NCI-H345 treated with DMSO at 0.1 percent for 48 hours (cell line): ENCODE measurements around the gene DYRK3.

Experiments used
- DNase-seq: peaks from one replicate; lab custom pipeline; 2025; ENCODE audit not compliant: unreplicated experiment; lab: John Stamatoyannopoulos, UW

DYRK3 gene

DNA sequence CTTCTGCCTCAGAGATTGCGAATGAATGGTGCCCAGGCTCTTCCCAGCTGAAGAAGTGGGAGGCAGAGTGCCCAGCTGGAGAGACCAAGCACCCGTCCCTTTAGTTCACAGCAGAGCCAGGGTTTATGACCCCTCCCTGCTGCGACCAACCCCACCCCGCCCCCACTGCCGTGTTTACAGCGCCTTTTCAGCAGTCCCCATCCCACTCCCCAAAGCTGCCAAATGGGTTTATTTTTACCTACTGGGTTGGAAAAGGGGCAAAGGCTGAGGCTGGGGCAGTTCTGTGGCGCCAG, 23.6 kb downstream of the DYRK3 start:
- DNase-seq: no peak

DNA sequence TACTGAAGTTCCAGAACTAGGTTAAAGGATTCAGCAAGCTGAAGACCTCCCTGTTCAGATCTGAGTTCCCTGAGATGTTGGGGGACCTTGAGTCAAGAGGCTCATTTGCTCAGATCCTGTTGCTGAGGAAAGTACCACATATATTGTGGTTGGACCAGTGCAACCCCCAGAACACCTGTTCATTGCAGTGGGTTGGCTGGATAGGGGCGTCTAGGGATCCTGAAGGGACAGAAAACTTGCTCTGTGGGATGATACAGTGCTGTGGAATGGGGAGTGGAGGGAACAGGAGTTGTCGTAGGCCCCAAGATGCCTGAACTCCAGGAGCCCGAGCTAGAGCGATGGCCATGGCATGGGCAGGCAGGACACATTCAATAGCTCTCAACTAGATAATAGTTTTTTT, 24.8 kb downstream of the DYRK3 start:
- no peak for DNase-seq

DNA sequence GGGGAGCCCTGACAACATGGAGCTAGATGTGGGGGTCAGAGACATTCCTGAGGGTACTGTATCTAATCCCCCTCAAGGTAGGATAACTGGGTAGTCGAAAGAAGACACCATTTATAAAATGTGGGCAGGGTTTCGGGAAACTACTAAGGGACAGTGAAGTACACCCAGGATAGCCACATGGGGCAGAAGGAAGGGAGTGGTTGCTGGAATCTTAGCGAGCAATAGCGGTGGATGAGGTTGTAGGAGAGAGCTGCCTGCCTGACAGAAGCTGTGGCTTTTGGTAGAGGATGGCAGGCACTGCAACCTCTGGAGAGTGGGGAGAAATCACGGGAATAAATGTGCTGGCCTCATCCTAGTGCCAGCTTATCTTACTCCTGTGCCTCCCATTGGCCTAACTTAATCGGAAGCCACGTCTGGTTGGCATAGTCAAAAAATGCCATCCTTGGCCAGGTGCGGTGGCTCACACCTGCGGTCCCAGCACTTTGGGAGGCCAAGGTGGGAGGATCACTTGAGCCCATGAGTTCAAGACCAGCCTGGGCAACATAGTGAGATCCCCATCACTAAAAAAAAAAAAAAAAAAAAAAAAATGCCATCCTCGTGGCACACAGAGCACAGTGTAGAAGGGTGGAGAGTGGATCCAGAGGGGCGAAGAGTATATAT, 26.0 kb downstream of the DYRK3 start:
- DNase-seq: no peak

DNA sequence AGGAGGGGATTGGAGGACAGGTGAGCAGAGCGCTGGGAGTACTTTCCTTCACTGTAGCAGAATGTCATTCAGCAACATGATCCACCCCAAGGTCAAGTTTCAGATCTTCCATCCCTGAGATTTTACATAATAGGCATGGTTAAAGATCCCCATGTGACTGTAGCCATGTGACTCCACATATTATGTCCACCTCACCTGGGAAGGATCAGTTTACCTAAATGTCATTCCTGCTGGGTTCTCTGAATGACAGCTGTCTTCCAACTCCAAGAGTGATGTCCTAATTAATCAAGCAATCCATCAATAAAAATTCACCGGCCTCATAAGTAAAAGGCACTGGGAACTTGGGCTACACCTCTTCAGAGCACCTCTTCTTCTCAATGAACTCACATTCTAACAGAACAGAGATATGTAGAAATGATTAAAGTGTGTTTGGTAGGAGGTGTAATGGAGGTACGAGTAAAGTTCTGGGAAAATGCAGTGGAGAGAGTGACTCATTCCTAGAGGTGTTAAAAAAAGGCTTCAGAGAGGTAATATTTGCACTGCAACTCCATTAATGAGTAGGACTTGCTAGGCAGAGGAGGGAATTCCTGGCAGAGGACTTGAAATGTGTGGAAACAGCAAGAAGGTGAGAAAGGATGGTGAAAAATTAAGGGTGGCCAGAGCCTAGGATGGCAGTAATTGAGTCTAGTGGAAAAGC, 27.2 kb downstream of the DYRK3 start:
- DNase-seq: no peak

DNA sequence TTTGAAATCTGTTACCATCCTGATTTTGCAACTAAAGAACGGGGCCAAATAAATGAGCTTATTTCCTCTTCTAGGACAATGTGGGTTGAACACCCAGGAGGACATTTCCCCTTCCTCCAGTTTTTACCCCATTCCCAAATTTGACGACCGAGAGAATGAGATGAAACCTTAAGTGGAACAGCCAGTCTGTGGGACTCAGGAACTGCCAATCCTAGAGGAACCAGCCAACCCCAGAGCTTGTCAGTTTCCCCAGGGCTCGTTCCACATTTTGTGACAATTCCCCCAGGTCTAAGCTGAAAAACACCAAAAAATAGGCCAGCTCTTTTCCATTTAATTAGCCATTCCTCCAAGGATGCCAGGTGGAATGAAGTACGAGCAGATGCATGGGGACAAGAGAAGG, 28.0 kb downstream of the DYRK3 start:
- no peak for DNase-seq

DNA sequence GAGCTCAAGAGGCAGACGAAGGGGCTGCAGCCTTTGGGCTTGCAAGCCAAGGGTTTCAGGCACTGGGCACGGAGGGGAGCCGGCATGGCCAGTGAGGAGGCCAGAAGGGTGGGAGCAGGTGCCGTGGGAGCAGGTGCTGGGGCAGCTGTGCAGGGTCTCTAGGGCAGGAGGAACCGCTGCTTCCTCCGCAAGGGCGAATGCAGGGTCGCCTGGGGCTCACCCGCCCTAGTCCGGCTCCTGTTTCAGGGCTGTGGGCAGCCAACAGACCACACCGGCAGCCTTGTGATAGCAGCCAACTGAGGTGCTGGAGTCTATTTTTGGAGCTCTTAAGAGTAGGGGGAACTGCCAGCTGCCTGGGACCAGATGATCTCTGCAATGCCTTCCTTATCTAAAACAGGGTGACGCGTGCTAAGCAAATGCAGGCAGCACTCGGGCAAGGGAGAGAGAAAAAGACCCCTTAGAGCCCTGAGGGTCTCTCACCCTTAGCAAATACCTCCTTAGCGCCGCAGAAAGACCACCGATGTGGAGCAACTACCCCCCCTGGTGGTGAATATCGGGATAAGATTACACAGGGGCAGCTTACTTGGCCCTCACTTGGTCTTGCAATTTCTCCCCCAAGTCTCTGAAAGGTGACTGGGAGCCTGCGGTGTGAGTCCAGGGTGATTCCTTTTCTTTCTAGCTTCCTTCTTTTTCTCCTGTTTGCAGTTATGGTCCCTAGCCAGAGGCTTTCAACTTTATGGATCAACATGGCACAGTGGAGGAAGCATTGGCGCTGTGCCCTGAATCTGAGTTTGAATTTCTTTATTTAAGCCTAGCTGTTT, 28.7 kb downstream of the DYRK3 start:
- DNase-seq: peak; percentile 46

DNA sequence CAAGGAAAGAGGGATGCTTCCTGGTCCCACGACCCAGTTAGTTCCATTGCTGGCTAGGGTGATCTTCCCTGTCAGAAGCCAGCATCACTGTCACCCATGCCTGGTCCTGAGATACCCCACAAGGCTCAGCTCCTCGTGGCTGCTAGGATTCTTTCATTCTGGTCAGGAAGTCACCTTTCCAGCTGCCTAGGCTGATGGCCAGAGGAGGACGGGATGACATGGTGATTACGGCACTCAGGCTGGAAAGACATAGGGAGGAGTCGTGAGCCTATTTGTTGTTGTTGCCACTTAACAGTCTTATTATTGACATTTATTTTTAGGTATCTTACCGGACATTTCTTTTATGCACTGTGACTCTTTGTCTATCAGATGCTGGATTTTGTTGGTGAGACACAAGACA, 29.4 kb downstream of the DYRK3 start:
- DNase-seq: no peak

DNA sequence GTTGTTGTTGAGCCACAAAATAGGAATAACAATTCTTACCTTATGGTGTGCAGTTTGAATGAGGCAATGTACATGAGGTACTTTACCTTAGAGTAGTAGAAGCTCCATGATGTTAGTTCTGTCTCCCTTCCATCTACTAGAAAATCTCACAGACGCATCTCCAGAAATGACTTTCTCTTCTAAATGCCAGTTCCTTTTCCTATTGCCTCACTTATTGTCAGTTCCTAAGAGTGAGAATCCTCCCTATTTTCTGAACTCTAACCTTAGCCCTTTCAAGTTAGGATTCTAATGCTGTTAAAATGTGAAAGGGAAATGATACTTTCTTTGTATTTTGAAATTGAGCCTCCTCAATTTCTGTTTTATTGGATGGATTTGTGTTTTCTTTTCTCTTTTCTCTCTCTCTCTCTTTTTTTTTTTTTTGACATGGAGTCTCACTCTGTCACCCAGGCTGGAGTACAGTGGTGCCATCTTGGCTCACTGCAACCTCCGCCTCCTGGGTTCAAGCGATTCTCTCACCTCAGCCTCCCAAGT, 30.8 kb downstream of the DYRK3 start:
- no peak for DNase-seq

DNA sequence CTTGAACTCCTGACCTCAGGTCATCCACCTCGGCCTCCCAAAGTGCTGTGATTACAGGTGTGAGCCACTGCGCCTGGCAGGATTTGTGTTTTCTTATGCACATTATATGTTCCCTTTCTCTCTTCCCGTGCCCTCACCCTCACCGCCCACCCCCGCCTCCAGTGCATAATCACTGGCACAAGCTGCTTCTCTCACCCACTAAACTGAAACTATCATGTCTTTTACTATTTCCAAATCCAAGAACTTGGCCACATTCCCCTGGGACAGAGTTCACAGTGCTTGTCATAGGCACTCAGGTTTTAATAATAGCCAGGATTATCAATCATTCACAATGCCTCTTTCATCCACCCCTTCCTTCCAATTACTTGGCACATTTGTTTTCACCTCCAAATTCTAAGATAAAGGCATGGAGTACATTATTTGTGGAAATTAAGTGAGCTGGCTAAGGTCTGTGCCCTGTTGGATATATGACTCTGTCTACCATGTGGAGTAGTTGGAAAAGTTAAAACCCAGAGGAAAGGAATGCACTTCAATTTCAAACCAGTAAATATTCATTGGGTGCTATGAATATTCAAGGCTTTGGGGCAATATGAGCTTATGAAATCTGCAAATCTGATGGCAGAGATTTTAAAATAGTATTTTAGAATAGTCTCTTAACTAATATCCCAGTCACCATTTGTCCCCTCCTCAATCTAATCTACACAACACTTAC, 31.8 kb downstream of the DYRK3 start:
- no peak for DNase-seq

DNA sequence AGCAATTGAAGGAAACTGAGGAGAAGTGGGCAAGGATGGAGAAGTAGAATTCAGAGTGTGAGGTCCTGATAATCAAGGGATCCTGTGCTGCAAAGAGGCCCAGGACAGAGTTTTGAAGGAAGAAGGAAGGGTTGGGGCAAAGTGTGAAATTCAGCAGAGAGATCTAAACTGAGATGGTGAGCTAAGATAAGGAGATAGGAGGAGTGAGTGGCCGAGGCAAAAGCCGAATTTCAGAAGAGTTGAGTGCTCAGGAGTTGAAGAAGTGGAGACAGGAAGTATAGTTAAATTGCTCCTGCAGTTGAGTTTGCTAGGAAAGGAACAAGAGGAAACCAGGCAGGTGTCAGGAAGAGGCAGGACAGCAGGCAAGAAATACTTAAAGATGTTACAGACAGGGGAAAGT, 33.0 kb downstream of the DYRK3 start:
- no peak for DNase-seq

DNA sequence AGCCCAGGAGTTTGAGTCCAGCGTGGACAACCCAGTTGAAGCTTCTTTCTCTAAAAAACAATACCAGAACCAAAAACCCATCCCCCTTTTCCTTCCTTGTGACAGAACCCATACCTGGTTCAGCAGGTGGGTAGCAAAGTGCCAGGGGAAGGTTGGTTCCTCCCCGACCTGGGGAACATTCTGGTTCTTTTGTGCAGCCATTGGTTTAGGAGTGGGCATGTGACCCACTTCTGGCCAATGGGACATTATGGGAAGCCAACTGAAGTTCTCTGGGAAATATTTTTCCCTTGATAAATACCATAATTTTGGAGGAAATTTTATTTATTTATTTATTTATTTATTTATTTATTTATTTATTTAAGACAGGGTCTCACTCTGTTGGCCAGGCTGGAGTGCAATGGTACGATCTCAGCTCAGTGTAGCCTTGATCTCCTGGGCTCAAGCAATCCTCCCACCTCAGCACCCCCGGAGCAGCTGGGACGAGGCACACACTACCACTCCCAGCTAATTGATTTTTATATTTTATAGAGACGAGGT, 33.6 kb downstream of the DYRK3 start:
- no peak for DNase-seq

DNA sequence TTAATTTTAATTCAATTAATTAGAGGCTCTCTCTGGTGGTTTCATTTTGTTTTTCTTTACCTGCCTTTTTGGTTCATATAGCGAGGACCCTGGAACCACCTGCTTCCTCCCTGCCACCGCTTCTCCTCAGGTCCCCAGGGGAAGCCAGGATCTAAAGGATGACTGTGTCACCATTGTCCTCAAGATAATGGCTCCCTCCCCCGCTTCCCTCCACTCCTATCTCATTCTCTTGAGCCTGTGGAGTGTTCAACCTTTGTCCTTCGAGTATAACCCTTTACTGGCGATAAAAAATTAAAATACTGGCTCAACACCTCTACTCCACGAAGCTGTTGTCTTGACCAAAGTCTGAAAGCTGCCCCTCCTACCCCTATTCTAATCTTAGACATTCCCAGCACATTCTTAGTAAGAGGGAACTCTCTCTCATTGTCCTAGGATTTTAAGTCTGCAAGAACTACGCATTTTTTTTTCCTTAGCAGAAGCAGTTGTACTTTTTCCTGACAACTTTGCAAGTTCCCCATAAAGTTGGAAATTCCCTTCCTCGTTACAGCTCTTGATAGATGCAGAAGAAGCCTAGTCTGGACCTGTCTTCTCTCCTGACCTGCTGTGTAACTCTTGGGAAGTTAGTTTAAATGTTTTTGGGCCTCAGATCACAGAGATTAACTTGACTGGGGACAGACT, 36.8 kb downstream of the DYRK3 start:
- peak; percentile 81 for DNase-seq

DNA sequence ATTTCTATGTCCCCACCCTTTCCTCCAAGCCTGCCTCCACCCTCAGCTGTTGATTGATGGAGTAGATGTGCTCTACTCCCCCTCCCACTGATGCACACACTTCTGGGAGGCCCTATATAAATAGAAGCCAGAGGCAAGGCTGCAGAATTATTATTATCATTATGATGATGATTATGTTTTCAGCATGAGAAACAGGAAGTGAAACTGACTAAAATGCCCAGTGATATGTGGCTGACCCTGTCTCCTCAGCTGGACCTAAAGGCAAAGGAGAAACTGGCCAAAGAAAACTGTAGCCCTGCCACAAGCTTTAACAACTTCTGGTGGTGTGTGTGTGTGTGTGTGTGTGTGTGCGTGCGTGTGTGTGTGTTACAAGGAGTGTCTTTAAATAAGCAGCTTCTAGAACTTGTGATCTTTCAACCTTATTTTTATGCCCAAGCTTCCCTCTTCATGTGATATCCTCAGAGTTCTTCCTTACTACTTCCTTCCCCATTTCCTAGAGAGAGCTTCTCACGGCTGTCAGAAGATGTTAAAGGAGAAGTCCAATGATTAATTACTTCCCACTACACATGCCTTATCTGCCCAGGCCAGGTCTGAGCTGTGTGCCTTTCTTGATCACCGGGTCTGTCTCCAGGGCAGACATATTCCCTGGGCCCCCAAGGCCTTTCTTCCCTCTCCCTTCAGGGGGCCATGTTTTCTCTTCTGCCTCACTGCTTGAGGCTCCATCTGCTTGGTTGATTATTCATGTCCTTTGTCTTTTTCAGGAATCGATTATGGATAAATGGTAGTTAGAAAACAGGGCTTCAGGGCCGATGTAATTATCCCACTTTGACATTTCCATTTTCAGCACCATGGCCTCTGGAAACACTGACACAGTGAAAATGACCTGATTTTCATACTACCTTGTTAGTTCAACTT, 37.8 kb downstream of the DYRK3 start:
- DNase-seq: peak; percentile 18

DNA sequence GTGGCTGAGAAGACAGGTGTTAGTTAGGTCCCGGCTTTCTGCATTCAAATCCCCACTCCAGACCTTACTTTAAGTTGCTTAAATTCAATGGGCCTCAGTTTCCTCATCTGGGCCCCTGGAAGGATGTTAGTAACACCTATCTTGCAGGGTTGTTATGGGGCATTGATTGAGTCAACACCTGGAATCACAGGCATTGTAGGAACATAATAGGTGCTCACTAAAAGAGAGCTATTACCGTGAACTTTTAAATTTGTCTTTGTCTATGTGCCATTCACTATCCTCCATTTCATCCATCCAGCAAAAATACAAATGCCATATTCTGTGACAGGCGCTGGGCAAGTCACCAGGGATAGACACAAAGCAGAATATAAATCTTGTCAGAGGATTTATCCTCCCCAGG, 38.9 kb downstream of the DYRK3 start:
- DNase-seq: no peak

DNA sequence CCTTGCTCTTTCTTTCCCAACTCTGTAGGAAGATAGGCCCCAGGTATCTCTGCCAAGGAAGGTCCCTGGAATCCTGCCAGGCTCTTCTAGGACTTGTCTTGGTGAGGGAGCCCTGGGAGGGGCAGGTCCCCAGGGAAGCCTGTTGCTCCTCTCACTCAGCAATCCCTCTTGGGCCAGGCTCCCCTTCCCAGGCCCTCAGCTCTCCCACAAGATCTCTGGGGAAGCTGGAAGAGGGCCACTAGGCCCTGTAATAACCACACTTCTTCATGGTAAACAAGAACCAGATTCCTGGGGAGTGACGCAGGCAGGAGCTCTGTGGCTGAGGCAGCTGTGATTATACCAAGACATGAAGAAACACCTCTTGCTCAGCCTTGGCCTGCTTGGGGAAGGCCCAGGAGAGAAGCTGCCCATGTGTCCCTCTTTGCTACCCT, 39.4 kb downstream of the DYRK3 start:
- no peak for DNase-seq

DNA sequence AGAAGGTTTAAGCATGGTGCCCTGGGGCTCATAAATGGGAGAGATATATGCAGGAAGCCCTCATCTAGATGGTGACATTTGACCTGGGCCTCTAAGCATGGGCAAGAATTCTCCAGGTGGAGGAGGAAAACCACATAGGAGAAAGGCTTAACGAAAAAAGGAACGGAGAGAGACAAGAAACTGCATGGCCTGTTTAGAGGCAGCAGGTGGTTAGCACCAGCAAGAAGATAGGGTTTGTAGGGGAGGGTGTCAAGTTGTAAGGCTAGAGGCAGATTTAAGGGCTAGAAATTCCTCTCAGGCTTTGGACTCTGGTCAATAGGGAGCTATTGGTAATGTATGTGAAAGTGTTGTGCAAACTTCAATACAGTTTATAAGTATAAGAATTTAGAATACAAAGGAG, 41.2 kb downstream of the DYRK3 start:
- DNase-seq: no peak

DNA sequence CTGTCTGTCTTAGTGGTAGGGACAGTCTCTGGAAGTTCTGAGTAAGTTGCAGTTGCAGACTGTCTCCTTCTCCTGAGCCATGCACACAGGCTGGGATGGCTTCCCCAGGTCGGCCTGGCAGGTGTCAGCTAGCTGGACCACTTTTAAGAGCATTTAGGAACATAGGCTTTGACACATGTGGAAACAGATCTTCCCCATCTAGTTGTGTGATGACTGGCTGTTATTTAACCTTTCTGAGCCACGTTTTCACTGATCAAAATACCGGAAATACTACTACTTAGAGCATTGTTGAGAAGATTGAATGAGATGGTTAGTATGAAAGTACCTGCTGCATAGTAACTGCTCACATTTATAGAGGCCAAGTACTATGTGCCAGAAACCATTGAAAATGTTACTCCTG, 43.2 kb downstream of the DYRK3 start:
- no peak for DNase-seq

DNA sequence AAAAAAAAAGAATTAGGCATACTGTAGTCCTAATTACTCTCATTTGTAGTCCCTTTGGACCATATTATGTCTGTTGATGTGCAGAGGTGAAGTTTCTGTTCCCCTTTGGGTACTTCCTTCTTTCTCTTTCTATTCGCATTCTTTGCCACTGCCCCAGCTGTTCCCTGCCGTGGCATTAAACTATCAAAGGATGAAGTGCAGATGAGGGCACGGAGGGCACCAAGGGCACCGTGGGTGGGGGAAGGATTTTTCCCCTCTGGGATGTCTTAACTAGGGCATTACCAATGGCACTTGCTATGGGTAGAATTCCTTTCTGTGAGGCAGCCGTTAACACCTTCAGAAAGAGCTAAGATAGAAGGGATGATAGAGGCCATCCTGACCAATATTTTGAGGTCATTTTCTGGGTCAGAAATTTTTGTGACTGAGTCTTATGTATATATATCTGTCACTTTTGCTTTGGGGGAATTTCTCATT, 44.4 kb downstream of the DYRK3 start:
- DNase-seq: no peak

DNA sequence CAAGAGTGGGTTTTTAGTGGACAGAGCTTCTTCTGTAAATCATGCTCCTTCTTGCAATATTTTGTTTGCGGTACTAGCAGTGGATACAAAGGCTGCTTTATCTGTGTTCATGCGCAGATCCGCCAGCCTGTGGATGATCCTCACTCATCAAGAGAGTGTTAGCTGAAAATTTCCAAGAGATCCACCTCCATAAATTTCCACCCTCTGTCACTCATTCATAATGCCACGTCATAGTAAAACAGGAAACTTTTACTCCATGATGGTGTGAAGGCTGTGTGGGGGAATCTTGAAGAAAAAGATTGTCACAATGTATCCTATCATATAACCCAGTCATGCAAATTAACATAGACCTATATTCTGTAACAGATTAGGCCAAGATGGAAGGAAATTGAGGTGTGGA, 44.9 kb downstream of the DYRK3 start:
- no peak for DNase-seq
